Activated CD4-positive, CD25-positive, alpha-beta regulatory T cell (primary cell): ENCODE results near the gene SLC9A3.

Experiments used
- DNase-seq, 4 experiments: peaks; one replicate each; lab custom pipeline; 2025; lab: John Stamatoyannopoulos, UW

SLC9A3 gene

GRCh38 chr5:538801-539468 is 14.7 kb upstream of the SLC9A3 start:
- no peak for DNase-seq

GRCh38 chr5:538271-538771 is 14.1 kb upstream of the SLC9A3 start:
- DNase-seq: no peak

GRCh38 chr5:537621-538071 is 13.4 kb upstream of the SLC9A3 start:
- no peak for DNase-seq

GRCh38 chr5:537098-537497 is 12.8 kb upstream of the SLC9A3 start:
- no peak for DNase-seq

- no peak for DNase-seq
Measured at GRCh38 chr5:535846-536698, 11.8 kb upstream of the SLC9A3 start.

GRCh38 chr5:534743-535671 is 10.8 kb upstream of the SLC9A3 start:
- no peak for DNase-seq

GRCh38 chr5:533955-534742 is 9.9 kb upstream of the SLC9A3 start:
- DNase-seq: no peak

GRCh38 chr5:533243-533954 is 9.2 kb upstream of the SLC9A3 start:
- DNase-seq: no peak

- DNase-seq: no peak
Measured at GRCh38 chr5:532521-533242, 8.4 kb upstream of the SLC9A3 start.

- no peak for DNase-seq
Measured at GRCh38 chr5:531749-532315, 7.6 kb upstream of the SLC9A3 start.

GRCh38 chr5:531101-531748 is 7.0 kb upstream of the SLC9A3 start:
- no peak for DNase-seq

GRCh38 chr5:530001-530955 is 6.0 kb upstream of the SLC9A3 start:
- DNase-seq: no peak

- no peak for DNase-seq
Measured at GRCh38 chr5:528629-529511, 4.6 kb upstream of the SLC9A3 start.

- no peak for DNase-seq
Measured at GRCh38 chr5:527646-528628, 3.7 kb upstream of the SLC9A3 start.

GRCh38 chr5:526456-527088 is 2.3 kb upstream of the SLC9A3 start:
- no peak for DNase-seq
